Left ventricle myocardium inferior (tissue), 1 donor: Measurements from ENCODE around the gene MAST2. TPM values are rescaled to one million over a fixed set of nuclear protein-coding genes. Genes with fewer than 3 reads are reported as not detected.

ENCODE experiments used
- DNase-seq: peaks from one replicate; pipeline ENCODE4 v3.0.0-alpha.2; 2020
- H3K27ac ChIP-seq: fragments of 200-600 bp; replicated peaks from 2 replicates; pipeline ENCODE4 v1.8.0; 2021
- H3K27me3 ChIP-seq: fragments of 200-600 bp; 2 replicates; pipeline ENCODE4 v1.8.0; 2021; ENCODE audit warnings: low read depth
- H3K36me3 ChIP-seq: fragments of 200-600 bp; 2 replicates; pipeline ENCODE4 v1.8.0; 2021
- H3K4me1 ChIP-seq: fragments of 200-600 bp; 2 replicates; pipeline ENCODE4 v1.8.0; 2021
- H3K4me3 ChIP-seq: fragments of 200-600 bp; 2 replicates; pipeline ENCODE4 v1.8.0; 2021; ENCODE audit warnings: mild to moderate bottlenecking, moderate library complexity
- H3K9me3 ChIP-seq: fragments of 200-600 bp; replicated peaks from 2 replicates; pipeline ENCODE4 v1.8.0; 2021
- intact Hi-C: fragments of 100-400 bp; cut with micrococcal nuclease; formaldehyde crosslinking; loops from one replicate; pipeline ENCODE4 v1.11.0; 2022
- total RNA-seq: library from RNA; stranded (reverse); fragmentation: NEBNext Ultra II Directional; extraction: Animal tissue kit (Norgen Biotek cat#: 25700); gene quantifications from one replicate; pipeline ENCODE4 v1.2.1, GENCODE V29; 2021
- TF ChIP-seq, protein P1 (sequence below): fragments of 200-600 bp; IDR thresholded peaks from 2 replicates; pipeline ENCODE4 v1.8.0; 2021; ENCODE audit warnings: antibody characterized with exemption, mild to moderate bottlenecking, borderline replicate concordance
- donor health status: DM: no; HTN: yes; CAD: no; lungs with severe emphysema.

The MAST2 gene
- total RNA-seq, 1 donor from 2014 or later, result 104 TPM

DNA sequence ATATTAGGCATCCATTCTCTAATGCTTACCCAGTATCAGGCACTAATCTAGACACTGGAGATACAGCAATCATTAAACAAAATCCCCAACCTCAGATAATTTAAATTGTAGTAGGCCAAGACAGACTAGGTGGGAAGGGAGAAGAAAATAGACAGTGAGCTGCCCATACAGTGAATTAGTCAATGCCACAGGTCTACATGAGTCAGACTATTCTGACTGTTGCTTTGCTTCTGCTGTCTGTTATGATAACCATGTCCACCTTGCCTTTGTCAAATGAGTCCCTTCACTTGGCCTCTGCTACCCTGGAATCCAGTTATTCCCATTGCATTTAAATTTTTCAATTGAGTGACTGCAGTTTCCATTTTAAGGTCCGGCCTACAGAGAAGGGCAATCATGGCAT lies 269.6 kb downstream of the MAST2 start:
- intact Hi-C loops, result loop anchor here (10.0 kb wide), 1 partner anchor 52 kb away; no protein-coding TSS in a partner anchor
- no peaks in the 10 kb centered on the region for H3K27me3 ChIP-seq
- peaks cover 8% of the 10 kb centered on the region for H3K4me1 ChIP-seq
- TF ChIP-seq, protein P1, sequence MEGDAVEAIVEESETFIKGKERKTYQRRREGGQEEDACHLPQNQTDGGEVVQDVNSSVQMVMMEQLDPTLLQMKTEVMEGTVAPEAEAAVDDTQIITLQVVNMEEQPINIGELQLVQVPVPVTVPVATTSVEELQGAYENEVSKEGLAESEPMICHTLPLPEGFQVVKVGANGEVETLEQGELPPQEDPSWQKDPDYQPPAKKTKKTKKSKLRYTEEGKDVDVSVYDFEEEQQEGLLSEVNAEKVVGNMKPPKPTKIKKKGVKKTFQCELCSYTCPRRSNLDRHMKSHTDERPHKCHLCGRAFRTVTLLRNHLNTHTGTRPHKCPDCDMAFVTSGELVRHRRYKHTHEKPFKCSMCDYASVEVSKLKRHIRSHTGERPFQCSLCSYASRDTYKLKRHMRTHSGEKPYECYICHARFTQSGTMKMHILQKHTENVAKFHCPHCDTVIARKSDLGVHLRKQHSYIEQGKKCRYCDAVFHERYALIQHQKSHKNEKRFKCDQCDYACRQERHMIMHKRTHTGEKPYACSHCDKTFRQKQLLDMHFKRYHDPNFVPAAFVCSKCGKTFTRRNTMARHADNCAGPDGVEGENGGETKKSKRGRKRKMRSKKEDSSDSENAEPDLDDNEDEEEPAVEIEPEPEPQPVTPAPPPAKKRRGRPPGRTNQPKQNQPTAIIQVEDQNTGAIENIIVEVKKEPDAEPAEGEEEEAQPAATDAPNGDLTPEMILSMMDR, result no peak
- no peaks in the 10 kb centered on the region for H3K9me3 ChIP-seq
- no peak overlapping the region for H3K27ac ChIP-seq
- peaks cover 49% of the 10 kb centered on the region for H3K36me3 ChIP-seq
- no peak overlapping the region for H3K4me3 ChIP-seq
- no peak for DNase-seq

DNA sequence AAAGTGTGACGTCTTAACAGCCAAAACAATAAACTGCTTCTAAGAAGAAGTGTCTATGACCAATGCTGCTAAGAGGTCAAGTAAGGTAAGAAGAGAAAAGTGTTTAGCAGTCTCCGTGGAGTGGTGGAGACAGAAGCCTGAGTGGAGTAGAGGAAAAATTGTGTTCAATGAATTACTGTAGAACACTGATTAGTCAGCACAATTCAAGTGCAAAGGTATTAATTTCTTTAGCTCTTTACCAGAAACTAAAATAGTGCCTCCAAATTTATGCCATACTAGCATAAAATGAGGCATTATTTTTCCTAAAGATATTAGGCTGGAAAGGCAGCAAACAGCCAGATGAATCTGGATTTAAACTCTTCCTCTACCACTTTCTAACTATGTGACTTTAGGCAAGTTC lies 272.9 kb downstream of the MAST2 start:
- no peak overlapping the region for H3K4me3 ChIP-seq
- no peak overlapping the region for H3K27ac ChIP-seq
- peaks cover 35% of the 10 kb centered on the region for H3K36me3 ChIP-seq
- TF ChIP-seq, protein P1, result no peak
- H3K9me3 ChIP-seq, result no peaks in the 10 kb centered on the region
- no peak for DNase-seq
- intact Hi-C loops, result loop anchor here (10.0 kb wide), 1 partner anchor 48 kb away; no protein-coding TSS in a partner anchor
- no peaks in the 10 kb centered on the region for H3K27me3 ChIP-seq
- peaks cover 3% of the 10 kb centered on the region for H3K4me1 ChIP-seq

DNA sequence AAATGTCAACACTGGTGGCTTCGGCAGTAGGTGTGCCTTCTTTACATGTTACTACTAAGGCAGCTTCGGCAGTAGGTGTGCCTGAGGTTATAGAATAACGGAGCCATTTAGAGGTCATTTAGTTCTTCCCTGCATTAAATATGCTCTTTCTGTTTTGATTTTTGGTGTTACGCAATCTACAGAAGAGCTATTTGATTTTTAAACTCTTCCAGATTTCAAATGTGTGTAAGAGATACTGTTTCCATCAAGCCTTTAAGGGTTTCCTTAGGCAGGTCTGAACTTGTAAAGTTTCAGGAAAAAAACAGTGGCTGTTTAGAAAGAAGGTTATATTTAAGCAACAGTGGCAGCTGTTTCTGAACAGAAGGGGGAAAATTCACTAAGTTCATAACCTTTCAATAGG lies 274.2 kb downstream of the MAST2 start:
- DNase-seq, result no peak
- H3K36me3 ChIP-seq, result peaks cover 35% of the 10 kb centered on the region
- H3K4me3 ChIP-seq, result no peak overlapping the region
- intact Hi-C loops, result loop anchor here (10.0 kb wide), 1 partner anchor 47 kb away; no protein-coding TSS in a partner anchor
- H3K27ac ChIP-seq, result no peak overlapping the region
- no peaks in the 10 kb centered on the region for H3K9me3 ChIP-seq
- H3K27me3 ChIP-seq, result no peaks in the 10 kb centered on the region
- TF ChIP-seq, protein P1, result no peak
- H3K4me1 ChIP-seq, result peaks cover 14% of the 10 kb centered on the region

DNA sequence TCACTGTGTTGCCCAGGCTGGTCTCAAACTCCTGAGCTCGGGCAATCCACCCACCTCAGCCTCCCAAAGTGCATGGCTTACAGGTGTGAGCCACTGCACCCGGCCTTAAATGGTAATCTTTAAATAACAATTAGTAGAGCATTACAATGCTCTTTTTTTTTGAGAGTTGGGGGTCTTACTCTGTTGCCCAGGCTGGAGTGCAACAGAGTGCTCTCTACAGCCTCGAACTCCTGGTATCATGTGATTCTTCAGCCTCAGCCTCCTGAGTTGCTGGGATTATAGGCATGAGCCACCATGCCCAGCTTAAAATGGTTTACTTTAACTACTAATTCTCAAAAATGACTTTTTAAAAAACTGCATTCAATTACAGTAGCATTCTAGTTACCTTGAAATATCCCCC lies 276.8 kb downstream of the MAST2 start:
- peaks cover 24% of the 10 kb centered on the region for H3K36me3 ChIP-seq
- DNase-seq, result no peak
- no peaks in the 10 kb centered on the region for H3K27me3 ChIP-seq
- intact Hi-C loops, result no loop called here
- TF ChIP-seq, protein P1, result no peak
- no peaks in the 10 kb centered on the region for H3K9me3 ChIP-seq
- no peak overlapping the region for H3K4me3 ChIP-seq
- peaks cover 29% of the 10 kb centered on the region for H3K4me1 ChIP-seq
- no peak overlapping the region for H3K27ac ChIP-seq

DNA sequence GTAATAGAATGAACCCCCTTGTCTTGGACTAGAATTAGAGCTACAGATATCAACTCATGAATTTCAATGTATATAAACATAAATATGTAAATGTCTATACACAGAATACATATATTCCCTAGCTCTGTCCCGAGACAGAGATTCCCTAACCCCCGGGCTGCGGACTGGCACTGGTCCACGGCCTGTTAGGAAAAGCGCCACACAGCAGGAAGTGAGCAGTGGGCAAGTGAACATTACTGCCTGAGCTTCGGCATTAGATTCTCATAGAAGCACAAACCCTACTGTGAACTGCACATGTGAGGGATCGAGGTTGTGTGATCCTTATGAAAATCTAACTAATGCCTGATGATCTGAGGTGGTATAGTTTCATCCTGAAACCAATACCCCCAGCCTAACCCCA lies 277.8 kb downstream of the MAST2 start:
- Histone ChIP-seq H3K27me3 (no peaks in the 10 kb centered on the region), H3K9me3 (no peaks in the 10 kb centered on the region), H3K27ac (peak overlapping the region; percentile 56), H3K4me1 (peaks cover 32% of the 10 kb centered on the region), H3K36me3 (peaks cover 17% of the 10 kb centered on the region), H3K4me3 (no peak overlapping the region)
- intact Hi-C loops, result no loop called here
- DNase-seq, result peak; percentile 19
- TF ChIP-seq, protein P1, result no peak

DNA sequence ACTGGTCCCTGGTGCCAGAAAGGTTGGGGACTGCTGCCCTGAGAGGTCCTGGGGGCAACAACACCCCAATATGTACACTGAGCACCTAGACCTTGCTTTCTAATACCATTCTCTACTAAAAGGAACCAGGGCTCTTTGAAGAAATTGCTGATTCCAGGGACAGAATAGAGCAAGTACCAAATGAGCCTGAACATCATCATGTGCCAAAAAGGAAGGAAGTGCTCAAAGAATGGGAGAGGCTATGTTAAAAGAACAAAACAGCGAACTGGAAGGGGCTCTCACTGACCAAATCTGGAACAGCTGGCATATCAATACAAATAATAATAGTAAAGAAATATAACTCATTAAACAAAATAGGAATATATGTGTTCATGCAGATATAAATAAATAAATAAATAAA lies 278.2 kb downstream of the MAST2 start:
- Histone ChIP-seq H3K36me3 (peaks cover 13% of the 10 kb centered on the region), H3K4me3 (no peak overlapping the region), H3K27me3 (no peaks in the 10 kb centered on the region), H3K27ac (peak overlapping the region; percentile 56), H3K9me3 (no peaks in the 10 kb centered on the region), H3K4me1 (peaks cover 36% of the 10 kb centered on the region)
- TF ChIP-seq, protein P1, result no peak
- intact Hi-C loops, result no loop called here
- no peak for DNase-seq
